SKM-1 (cell line): ENCODE results near the gene DISC1.
"Not testable (repeated sequence)": the region's sequence is repeated elsewhere in the genome, so short reads cannot be mapped to it uniquely, and the experiment has no call there.

Experiments used
- DNase-seq: peaks from one replicate; lab custom pipeline; 2025; ENCODE audit not compliant: unreplicated experiment; lab: John Stamatoyannopoulos, UW

Gene DISC1

GRCh38 chr1:231605149-231606100, 21.2 kb upstream of the DISC1 start:
- DNase-seq = no peak

- DNase-seq = no peak
Observed at GRCh38 chr1:231606712-231607111, 19.9 kb upstream of the DISC1 start.

- no peak for DNase-seq
Observed at GRCh38 chr1:231610388-231610787, 16.2 kb upstream of the DISC1 start.

- no peak for DNase-seq
Observed at GRCh38 chr1:231611111-231611510, 15.5 kb upstream of the DISC1 start.

GRCh38 chr1:231611851-231612250, 14.7 kb upstream of the DISC1 start:
- DNase-seq = no peak

GRCh38 chr1:231612393-231613089, 14.0 kb upstream of the DISC1 start:
- DNase-seq = peak; percentile 98

- peak; percentile 87 for DNase-seq
Observed at GRCh38 chr1:231613419-231614349, 12.9 kb upstream of the DISC1 start.

GRCh38 chr1:231616667-231617066, 9.9 kb upstream of the DISC1 start:
- no peak for DNase-seq

GRCh38 chr1:231618609-231619256, 7.9 kb upstream of the DISC1 start:
- no peak for DNase-seq

GRCh38 chr1:231619257-231619634, 7.3 kb upstream of the DISC1 start:
- DNase-seq = no peak

GRCh38 chr1:231625042-231625441, 1.5 kb upstream of the DISC1 start:
- not testable (repeated sequence) for DNase-seq

GRCh38 chr1:231625975-231626534, 535 bp upstream of the DISC1 start:
- DNase-seq = no peak

GRCh38 chr1:231626951-231627614, 493 bp downstream of the DISC1 start:
- peak; percentile 62 for DNase-seq

- no peak for DNase-seq
Observed at GRCh38 chr1:231628207-231628876, 1.8 kb downstream of the DISC1 start.

- peak; percentile 89 for DNase-seq
Observed at GRCh38 chr1:231629132-231629531, 2.5 kb downstream of the DISC1 start.

- DNase-seq = no peak
Observed at GRCh38 chr1:231630558-231631205, 4.1 kb downstream of the DISC1 start.

GRCh38 chr1:231631717-231632116, 5.1 kb downstream of the DISC1 start:
- no peak for DNase-seq

GRCh38 chr1:231632119-231632518, 5.5 kb downstream of the DISC1 start:
- no peak for DNase-seq
